Measurements from ENCODE around the gene SH3BP4.

GRCh38 chr2:235008584-235009044 is 56.8 kb downstream of the SH3BP4 start:
- TF ChIP-seq CTCF (IDR thresholded peaks at IDR 0.05) (no peak), EZH2 (IDR thresholded peaks at IDR 0.05; ENCODE audit: borderline replicate concordance, insufficient read depth, low read depth, low read length, poor library complexity, severe bottlenecking) (no peak)
